ENCODE data around the gene PLXNA1.

GRCh38 chr3:127006781-127007436 lies 24.0 kb downstream of the PLXNA1 start:
- TF ChIP-seq CTCF (IDR thresholded peaks at IDR 0.05) (no peak), EZH2phosphoT487 (IDR thresholded peaks at IDR 0.05) (no peak), EZH2 (IDR thresholded peaks at IDR 0.05) (no peak)

Data from neural progenitor cell (in vitro differentiated cells).